B cell (primary cell): ENCODE data around the gene WDR90. TPM values are rescaled to one million over a fixed set of nuclear protein-coding genes. Genes with fewer than 3 reads are reported as not detected.

Source experiments
- ATAC-seq: fragments of 200-7000 bp; cut with Tn5 transposase; one replicate; pipeline ENCODE4 v1.10.0; 2021; ENCODE audit warnings: low read depth, mild to moderate bottlenecking, moderate number of reproducible peaks, moderate library complexity
- CTCF ChIA-PET: fragments of 350-600 bp; sonication (Branson Sonifier 250); formaldehyde crosslinking; loops from one replicate; lab custom pipeline; 2021; ENCODE audit warnings: antibody characterized with exemption, inconsistent platforms; lab: Charles Lee
- POLR2A ChIA-PET: fragments of 350-600 bp; sonication (Branson Sonifier 250); formaldehyde crosslinking; loops from one replicate; lab custom pipeline; 2021; ENCODE audit warnings: antibody characterized with exemption; lab: Charles Lee
- DNase-seq: peaks from one replicate; pipeline ENCODE4 v3.0.0; 2013
- H2AFZ ChIP-seq: 2 replicates; pipeline ENCODE4 v1.6.1; 2012; ENCODE audit warnings: mild to moderate bottlenecking, low read depth, low read length; ENCODE audit not compliant: insufficient read depth, poor library complexity, severe bottlenecking
- H3K27ac ChIP-seq, 2 donors: 1 replicate in 1 of 2; 2 replicates in 1 of 2; pipeline ENCODE4 v1.5.1; 2012 to 2013; ENCODE audit warnings: low read length in 2 of 2, mild to moderate bottlenecking in 2 of 2, moderate library complexity in 1 of 2
- H3K27me3 ChIP-seq, 4 experiments: fragments of 200-600 bp in 1 of 4; sonication (generic) in 1 of 4; replicated peaks in 1 of 4; 1 replicate in 2 of 4; 2 replicates in 2 of 4; pipeline versions ENCODE4 v1.6.1 to v1.7.0; 2013 to 2016; ENCODE audit warnings: low read length in 3 of 4, mild to moderate bottlenecking in 2 of 4, mixed read lengths in 1 of 4, moderate library complexity in 1 of 4; ENCODE audit not compliant: insufficient read depth in 4 of 4, control insufficient read depth in 3 of 4; ENCODE audit errors: control extremely low read depth in 1 of 4
- H3K36me3 ChIP-seq, 2 experiments: replicated peaks in 1 of 2; 1 replicate in 1 of 2; 2 replicates in 1 of 2; pipeline versions ENCODE4 v1.6.1 to v1.7.1; 2013; ENCODE audit warnings: low read length in 1 of 2; ENCODE audit not compliant: insufficient read depth in 2 of 2, control insufficient read depth in 1 of 2; ENCODE audit errors: control extremely low read depth in 1 of 2, extremely low read depth in 1 of 2
- H3K4me1 ChIP-seq, 2 donors: fragments of 200-600 bp in 1 of 2; sonication (generic) in 1 of 2; 1 replicate in 1 of 2; 2 replicates in 1 of 2; pipeline versions ENCODE4 v1.5.1 to v1.6.1; 2013 to 2017; ENCODE audit warnings: low read length in 2 of 2; ENCODE audit not compliant: control insufficient read depth in 2 of 2, insufficient read depth in 2 of 2
- H3K4me2 ChIP-seq: replicated peaks from 2 replicates; pipeline ENCODE3; 2012; ENCODE audit warnings: mild to moderate bottlenecking, low read depth, low read length; ENCODE audit not compliant: poor library complexity, severe bottlenecking
- H3K4me3 ChIP-seq, 5 experiments: fragments of 200-600 bp in 1 of 5; sonication (generic) in 1 of 5; 1 replicate in 3 of 5; 2 replicates in 2 of 5; pipeline versions ENCODE4 v1.5.1 to v1.7.0; 2011 to 2016; ENCODE audit warnings: low read length in 4 of 5, mild to moderate bottlenecking in 4 of 5, low read depth in 2 of 5, control low read depth in 1 of 5, moderate library complexity in 1 of 5; ENCODE audit not compliant: insufficient read depth in 1 of 5; ENCODE audit errors: control extremely low read depth in 1 of 5, extremely low read depth in 1 of 5
- H3K79me2 ChIP-seq: fragments of 200-600 bp; sonication (generic); one replicate; pipeline ENCODE4 v1.6.0; 2016; ENCODE audit warnings: low read length; ENCODE audit not compliant: control insufficient read depth, insufficient read depth
- H3K9ac ChIP-seq: fragments of 200-600 bp; sonication (generic); 2 replicates; pipeline ENCODE4 v1.6.1; 2017; ENCODE audit warnings: mild to moderate bottlenecking, low read length, moderate library complexity
- H3K9me3 ChIP-seq, 3 donors: one replicate each; pipeline versions ENCODE4 v1.6.1 to v1.7.1; 2013; ENCODE audit warnings: low read length in 2 of 3; ENCODE audit not compliant: control insufficient read depth in 2 of 3, insufficient read depth in 1 of 3; ENCODE audit errors: control extremely low read depth in 1 of 3
- H4K20me1 ChIP-seq: 2 replicates; pipeline ENCODE4 v1.6.0; 2012; ENCODE audit warnings: mild to moderate bottlenecking, low read length; ENCODE audit not compliant: insufficient read depth, control insufficient read depth, poor library complexity, severe bottlenecking
- H3K27ac Mint-ChIP-seq: one replicate; pipeline ENCODE4 v1.8.0; 2021; ENCODE audit warnings: mixed read lengths
- H3K27me3 Mint-ChIP-seq: one replicate; pipeline ENCODE4 v1.8.0; 2021; ENCODE audit warnings: mixed read lengths
- H3K4me1 Mint-ChIP-seq: one replicate; pipeline ENCODE4 v1.8.0; 2021; ENCODE audit warnings: mixed read lengths
- H3K4me3 Mint-ChIP-seq: one replicate; pipeline ENCODE4 v1.8.0; 2021; ENCODE audit warnings: mixed read lengths
- H3K9me3 Mint-ChIP-seq: one replicate; pipeline ENCODE4 v1.8.0; 2022; ENCODE audit warnings: mixed read lengths; ENCODE audit not compliant: insufficient read depth
- CTCF ChIP-seq: fragments of 200-600 bp; IDR thresholded peaks from one replicate; pipeline ENCODE4 v1.8.0; 2022; ENCODE audit warnings: antibody characterized with exemption, mild to moderate bottlenecking
- EZH2 ChIP-seq: IDR thresholded peaks from 2 replicates; pipeline ENCODE4 v1.6.1; 2012; ENCODE audit warnings: borderline replicate concordance, low read depth, mild to moderate bottlenecking, moderate library complexity, low read length; ENCODE audit not compliant: insufficient read depth, poor library complexity, severe bottlenecking
- whole genome bisulfite sequencing: methylation state at CpG from one replicate; pipeline ENCODE4 v1.1.5; 2013; ENCODE audit warnings: missing lambda C conversion rate; ENCODE audit not compliant: insufficient coverage; 5-methylcytosine and 5-hydroxymethylcytosine counted together
- intact Hi-C: fragments of 100-400 bp; cut with micrococcal nuclease; formaldehyde crosslinking; loops from one replicate; pipeline ENCODE4 v1.10.0; 2022
- polyA plus RNA-seq: library from polyadenylated mRNA; depleted of rRNA; stranded (reverse); fragments of >200 nt; gene quantifications from 2 replicates; pipeline ENCODE4 v1.2.3, GENCODE V29; 2012
- total RNA-seq, 2 donors: library from RNA; stranded (reverse); fragments of 120-200 nt in 1 of 2; gene quantifications; 1 replicate in 1 of 2; 2 replicates in 1 of 2; pipeline versions ENCODE4 v1.2.3 to v1.2.4, GENCODE V29; 2013 to 2022

The WDR90 gene
- total and polyA plus RNA-seq, 2 donors (not counting 1 experiment from before 2014, with no cell fraction given), result 23.1 to 34.7 TPM

DNA sequence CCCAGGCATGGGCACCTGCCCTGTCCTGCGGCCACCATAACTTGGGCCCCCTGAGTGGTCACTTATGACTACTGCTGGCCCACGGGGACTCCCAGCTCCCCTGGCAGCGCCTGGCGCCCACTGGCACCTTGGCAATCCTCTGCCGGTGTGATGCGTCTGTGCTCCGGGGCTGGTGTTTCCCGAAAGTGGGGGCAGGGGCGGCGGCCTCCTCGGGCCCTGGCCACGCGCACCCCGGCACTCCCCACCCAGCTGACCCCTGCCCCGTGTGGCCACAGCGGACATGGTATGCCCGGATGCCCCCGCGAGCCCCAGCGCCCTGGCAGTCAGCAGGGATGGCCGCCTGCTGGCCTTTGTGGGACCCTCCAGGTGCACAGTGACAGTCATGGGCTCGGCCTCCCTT, 8.3 kb downstream of the WDR90 start:
- peaks cover 10 to 17% of the 10 kb centered on the region in 2 donors for H3K4me1 ChIP-seq
- no peaks in the 10 kb centered on the region for H3K9me3 ChIP-seq
- no peaks in the 10 kb centered on the region for H4K20me1 ChIP-seq
- ChIA-PET CTCF (no interaction called here), POLR2A (no interaction called here)
- no peaks in the 10 kb centered on the region for H3K27me3 ChIP-seq
- Mint-ChIP-seq H3K4me3 (no peak overlapping the region), H3K4me1 (peaks cover 8% of the 10 kb centered on the region), H3K27me3 (no peaks in the 10 kb centered on the region), H3K9me3 (no peaks in the 10 kb centered on the region), H3K27ac (no peak overlapping the region)
- no peak overlapping the region for H2AFZ ChIP-seq
- TF ChIP-seq CTCF, result no peak
- no peak for TF ChIP-seq EZH2
- no peak overlapping the region for H3K27ac ChIP-seq
- ATAC-seq, result no peak
- no peak for DNase-seq
- intact Hi-C loops, result no loop called here
- no peak overlapping the region for H3K4me3 ChIP-seq
- H3K36me3 ChIP-seq, result no peaks in the 10 kb centered on the region
- H3K79me2 ChIP-seq, result no peaks in the 10 kb centered on the region
- WGBS, result 98% methylated on average over 22 of the region's 22 CpGs
- H3K9ac ChIP-seq, result no peak overlapping the region
- no peak overlapping the region for H3K4me2 ChIP-seq

GRCh38 chr16:658679-659571, 9.8 kb downstream of the WDR90 start:
- Histone ChIP-seq H3K79me2 (no peaks in the 10 kb centered on the region), H3K9me3 (no peaks in the 10 kb centered on the region), H3K27me3 (no peaks in the 10 kb centered on the region), H4K20me1 (no peaks in the 10 kb centered on the region), H3K27ac (no peak overlapping the region), H3K4me1 (peaks cover 10 to 17% of the 10 kb centered on the region in 2 donors), H3K4me3 (no peak overlapping the region), H3K36me3 (no peaks in the 10 kb centered on the region), H3K9ac (no peak overlapping the region), H2AFZ (no peak overlapping the region), H3K4me2 (no peak overlapping the region)
- no peaks in the 10 kb centered on the region for H3K27me3 Mint-ChIP-seq
- TF ChIP-seq EZH2 (no peak), CTCF (no peak)
- DNase-seq (no peak), ATAC-seq (no peak)
- H3K4me3 Mint-ChIP-seq, result no peak overlapping the region
- intact Hi-C loops, result no loop called here
- ChIA-PET CTCF (no interaction called here), POLR2A (no interaction called here)
- no peaks in the 10 kb centered on the region for H3K9me3 Mint-ChIP-seq
- H3K27ac Mint-ChIP-seq, result no peak overlapping the region
- peaks cover 10% of the 10 kb centered on the region for H3K4me1 Mint-ChIP-seq
- WGBS, result 95% methylated on average over 35 of the region's 35 CpGs
